HFF-Myc (cell line): ENCODE data around the gene MTPN.

ENCODE experiments used
- DNase-seq: peaks from one replicate; pipeline ENCODE4 v3.0.0-alpha.2; 2011; ENCODE audit warnings: low read depth; ENCODE audit errors: extremely low read depth
- H3K4me3 ChIP-seq: replicated peaks from 2 replicates; pipeline ENCODE4 v1.5.1; 2011; ENCODE audit warnings: low read depth, mild to moderate bottlenecking, control low read depth, low read length
- CTCF ChIP-seq: IDR thresholded peaks from 2 replicates; pipeline ENCODE4 v1.5.1; 2012; ENCODE audit warnings: mild to moderate bottlenecking, low read depth, low read length, control low read depth; ENCODE audit errors: missing control alignments

MTPN gene

GRCh38 chr7:135924302-135924701 lies 52.9 kb downstream of the MTPN start:
- DNase-seq, result no peak
- no peak for TF ChIP-seq CTCF
- no peak overlapping the region for H3K4me3 ChIP-seq

GRCh38 chr7:135922263-135922662 lies 54.9 kb downstream of the MTPN start:
- TF ChIP-seq CTCF, result no peak
- DNase-seq, result no peak
- H3K4me3 ChIP-seq, result no peak overlapping the region

- no peak for DNase-seq
- H3K4me3 ChIP-seq, result no peak overlapping the region
- no peak for TF ChIP-seq CTCF
Observed at GRCh38 chr7:135920478-135920877, 56.7 kb downstream of the MTPN start.

GRCh38 chr7:135919071-135919841 lies 57.9 kb downstream of the MTPN start:
- TF ChIP-seq CTCF, result no peak
- DNase-seq, result no peak
- no peak overlapping the region for H3K4me3 ChIP-seq

- no peak overlapping the region for H3K4me3 ChIP-seq
- no peak for DNase-seq
- TF ChIP-seq CTCF, result no peak
Observed at GRCh38 chr7:135918134-135918533, 59.0 kb downstream of the MTPN start.

- no peak for DNase-seq
- TF ChIP-seq CTCF, result no peak
- H3K4me3 ChIP-seq, result no peak overlapping the region
Observed at GRCh38 chr7:135917721-135918120, 59.4 kb downstream of the MTPN start.

GRCh38 chr7:135914346-135914745 lies 62.8 kb downstream of the MTPN start:
- no peak for DNase-seq
- no peak for TF ChIP-seq CTCF
- no peak overlapping the region for H3K4me3 ChIP-seq
